Lower leg skin (tissue), 4 donors: Measurements from ENCODE around the gene STAT4. TPM values are rescaled to one million over a fixed set of nuclear protein-coding genes. Genes with fewer than 3 reads are reported as not detected.

Source experiments
- DNase-seq, 2 donors: peaks; one replicate each; pipeline ENCODE4 v3.0.0-alpha.2; 2019; ENCODE audit warnings: low spot score in 2 of 2
- H3K4me3 ChIP-seq: fragments of 200-600 bp; sonication (generic); 2 replicates; pipeline ENCODE4 v1.5.1; 2017; ENCODE audit warnings: mild to moderate bottlenecking, low read depth; ENCODE audit not compliant: poor library complexity, severe bottlenecking
- CTCF ChIP-seq, 3 donors: fragments of 450-650 bp; IDR thresholded peaks; one replicate each; pipeline ENCODE4 v1.5.1; 2016; ENCODE audit warnings: antibody characterized with exemption in 3 of 3, mild to moderate bottlenecking in 3 of 3, moderate library complexity in 2 of 3
- POLR2A ChIP-seq, 2 donors: fragments of 450-650 bp; IDR thresholded peaks; one replicate each; pipeline ENCODE4 v1.6.1; 2016 to 2017; ENCODE audit warnings: antibody characterized with exemption in 2 of 2, mild to moderate bottlenecking in 1 of 2, moderate library complexity in 1 of 2
- WGBS, 2 donors: methylation state at CpG; one replicate each; pipeline ENCODE4 v1.1.5; 2018; 5-methylcytosine and 5-hydroxymethylcytosine counted together
- intact Hi-C: fragments of 100-400 bp; cut with DNase I; formaldehyde crosslinking; loops from one replicate; pipeline ENCODE4 v1.15.0; 2023; ENCODE audit warnings: low total_unique reads
- total RNA-seq, 4 donors: library from RNA; depleted of rRNA; stranded (reverse); fragments of >200 nt; gene quantifications; one replicate each; pipeline ENCODE4 v1.1.0, GENCODE V29; 2016

STAT4 gene
- total RNA-seq, 4 donors from 2014 or later, result 0.46 to 4.3 (median 1.3) TPM

- H3K4me3 ChIP-seq, result no peak overlapping the region
- intact Hi-C loops, result no loop called here
- no peak for DNase-seq
- TF ChIP-seq POLR2A (IDR thresholded peaks at IDR 0.05) (no peak), CTCF (IDR thresholded peaks at IDR 0.05) (no peak)
- 93 to 96% methylated on average over 5 of the region's 5 CpGs for WGBS, 2 donors
These were observed 40.2 kb upstream of the STAT4 start for GRCh38 chr2:191190861-191191552.

GRCh38 chr2:191190435-191190834 lies 39.6 kb upstream of the STAT4 start:
- 95 to 96% methylated on average over 2 of the region's 2 CpGs for WGBS, 2 donors
- no peak for DNase-seq
- intact Hi-C loops, result no loop called here
- no peak for TF ChIP-seq POLR2A (IDR thresholded peaks at IDR 0.05)
- no peak for TF ChIP-seq CTCF (IDR thresholded peaks at IDR 0.05)
- no peak overlapping the region for H3K4me3 ChIP-seq

GRCh38 chr2:191189112-191189635 lies 38.4 kb upstream of the STAT4 start:
- no peak for DNase-seq
- WGBS, 2 donors, result 88 to 90% methylated on average over 8 of the region's 8 CpGs
- intact Hi-C loops, result no loop called here
- TF ChIP-seq POLR2A (IDR thresholded peaks at IDR 0.05) (no peak), CTCF (IDR thresholded peaks at IDR 0.05) (no peak)
- H3K4me3 ChIP-seq, result no peak overlapping the region

- DNase-seq, result no peak
- TF ChIP-seq POLR2A (IDR thresholded peaks at IDR 0.05) (no peak), CTCF (IDR thresholded peaks at IDR 0.05) (no peak)
- 86 to 91% methylated on average over 3 of the region's 3 CpGs for WGBS, 2 donors
- intact Hi-C loops, result no loop called here
- no peak overlapping the region for H3K4me3 ChIP-seq
These were observed 37.8 kb upstream of the STAT4 start for GRCh38 chr2:191188550-191189093.

- intact Hi-C loops, result no loop called here
- DNase-seq, result no peak
- no peak overlapping the region for H3K4me3 ChIP-seq
- 87 to 92% methylated on average over 9 of the region's 9 CpGs for WGBS, 2 donors
- TF ChIP-seq POLR2A (IDR thresholded peaks at IDR 0.05) (no peak), CTCF (IDR thresholded peaks at IDR 0.05) (no peak)
These were observed 36.5 kb upstream of the STAT4 start for GRCh38 chr2:191187105-191187829.
